ENCODE results near the gene ST3GAL5.
"Not testable (repeated sequence)": the region's sequence is repeated elsewhere in the genome, so short reads cannot be mapped to it uniquely, and the experiment has no call there.

ST3GAL5 gene

DNA sequence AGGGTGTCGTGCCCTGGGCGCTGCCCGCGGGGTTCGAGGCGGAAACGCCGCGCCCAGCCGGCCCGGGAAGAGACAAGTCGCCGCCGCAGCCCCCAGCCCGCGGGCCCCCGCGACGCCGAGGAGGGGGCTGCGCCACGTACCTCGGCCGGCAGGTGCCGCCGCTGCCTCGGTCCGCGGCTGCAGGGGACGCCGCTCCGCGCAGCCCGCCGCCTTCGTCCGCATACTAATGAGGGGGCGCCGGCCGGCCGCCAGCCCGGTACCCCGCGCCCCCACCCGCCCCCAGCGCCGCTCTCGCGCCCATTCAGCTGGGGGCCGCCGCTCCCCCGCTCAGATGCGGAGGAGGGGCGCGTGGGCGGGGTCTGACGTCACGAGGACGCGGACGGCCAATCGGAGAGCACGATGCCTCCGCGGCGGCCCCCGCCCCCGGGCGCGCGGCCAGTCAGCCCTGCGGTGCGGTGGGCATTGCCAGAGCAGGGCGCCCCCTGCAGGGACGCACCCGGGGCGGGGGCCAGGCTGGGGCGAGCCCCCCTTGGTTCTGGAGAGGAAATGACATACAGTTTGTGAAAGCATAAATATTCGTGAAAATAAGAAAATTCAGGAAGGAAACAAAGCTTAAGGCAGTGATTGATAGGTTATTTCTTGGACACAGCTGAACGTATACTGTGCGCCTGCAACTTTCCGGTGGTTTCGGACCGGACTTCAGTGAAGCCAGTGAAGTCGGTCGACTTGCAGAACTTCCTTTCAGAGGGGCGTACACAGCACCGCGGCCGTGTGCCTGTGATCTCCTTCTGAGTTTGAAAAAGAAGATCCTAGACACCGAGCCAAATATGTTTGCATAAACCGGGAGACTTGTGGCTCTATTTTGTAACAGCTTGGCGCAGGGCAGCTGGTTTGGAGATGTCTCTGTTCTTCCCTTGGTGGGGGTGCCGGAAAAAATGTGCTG lies at the start of gene ST3GAL5:
ST3GAL5 (minus strand) TSS at position 307 of the 943 bp plus-strand sequence; CDS start at position 222, 85 bp downstream.
- Mint-ChIP-seq H3K4me1 (peaks cover 81% of the 10 kb centered on the region), H3K4me3 (peak within 1 kb of the TSS; percentile 91), H3K27me3 (no peaks in the 10 kb centered on the region), H3K36me3 (peaks cover 24% of the 10 kb centered on the region), H3K9me3 (no peaks in the 10 kb centered on the region), H3K27ac (peak within 1 kb of the TSS; percentile 99)
- ATAC-seq, result peak; percentile 95

DNA sequence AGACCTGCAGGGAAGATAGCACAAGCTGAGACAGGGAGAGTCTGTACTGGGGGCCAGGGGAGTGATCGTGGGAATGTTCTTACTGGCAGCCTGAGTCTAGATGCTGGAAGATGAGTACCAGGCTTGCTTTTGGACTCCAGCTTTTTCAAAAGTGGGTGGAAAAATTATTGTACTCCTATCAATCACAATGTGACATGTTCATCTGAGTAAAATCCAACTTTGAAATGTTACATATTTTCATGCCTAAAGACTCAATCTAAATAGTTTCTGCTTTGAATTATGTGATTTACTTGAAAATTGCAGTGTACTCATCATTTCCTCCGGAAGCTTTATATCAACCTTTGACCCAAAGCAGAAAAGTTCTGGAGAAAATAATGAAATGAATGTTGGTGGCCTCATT lies 49.7 kb upstream of the ST3GAL5 start:
- Mint-ChIP-seq H3K27ac (no peak overlapping the region), H3K4me1 (no peaks in the 10 kb centered on the region), H3K27me3 (no peaks in the 10 kb centered on the region), H3K4me3 (no peak overlapping the region), H3K9me3 (peaks cover 16% of the 10 kb centered on the region), H3K36me3 (peaks cover 8% of the 10 kb centered on the region)
- no peak for ATAC-seq

DNA sequence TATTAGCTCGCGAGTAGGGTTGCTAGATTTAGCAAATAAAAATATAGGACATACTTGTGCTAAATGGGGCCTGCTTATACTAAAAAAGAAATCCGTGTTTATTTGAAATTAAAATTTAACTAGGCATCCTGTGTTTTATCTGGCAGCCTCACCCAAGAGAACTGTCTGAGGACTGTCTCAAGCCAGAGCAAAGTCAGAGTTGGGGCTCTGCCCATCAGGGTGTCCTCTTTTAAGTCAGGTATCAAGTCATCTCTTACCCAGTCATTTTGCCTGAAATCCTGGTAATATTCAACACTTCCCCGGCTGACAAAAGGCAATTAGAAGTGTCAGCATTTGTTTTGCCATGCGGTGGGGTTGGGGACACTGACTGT lies 48.3 kb upstream of the ST3GAL5 start:
- Mint-ChIP-seq H3K27me3 (no peaks in the 10 kb centered on the region), H3K36me3 (no peaks in the 10 kb centered on the region), H3K4me1 (peaks cover 6% of the 10 kb centered on the region), H3K4me3 (no peak overlapping the region), H3K27ac (no peak overlapping the region), H3K9me3 (peaks cover 6% of the 10 kb centered on the region)
- ATAC-seq, result no peak

DNA sequence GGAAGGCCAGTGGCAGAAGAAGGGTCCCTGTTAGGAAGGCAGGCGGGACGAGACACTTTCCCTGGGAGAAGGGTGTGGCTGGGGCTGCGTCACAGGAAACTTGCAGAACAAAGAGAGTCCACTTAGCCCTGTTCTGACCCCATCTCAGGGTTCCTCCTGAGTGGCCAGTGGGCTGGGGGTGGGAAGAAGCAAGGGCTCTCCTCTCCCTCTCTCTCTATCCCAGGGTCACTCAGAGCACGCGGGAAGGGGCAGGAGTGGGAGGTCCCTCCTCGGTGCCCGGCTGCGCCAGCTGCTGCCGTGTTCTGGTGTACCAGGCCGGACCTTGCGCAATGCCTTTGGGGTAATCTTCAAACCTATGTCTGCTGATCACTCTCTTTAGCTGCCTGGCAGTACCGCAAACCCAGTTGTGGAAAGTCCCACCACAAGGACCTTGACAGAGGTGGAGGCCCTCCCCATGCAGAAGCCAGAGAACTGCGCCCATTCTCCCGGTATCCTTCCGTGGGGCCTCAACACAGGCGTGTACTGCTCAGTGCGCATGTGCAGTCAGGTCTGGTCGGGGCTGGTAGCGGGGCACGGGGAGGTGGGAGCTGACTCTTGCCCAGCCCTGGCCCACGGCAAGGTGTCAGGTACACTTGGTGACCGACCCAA lies 47.8 kb upstream of the ST3GAL5 start:
- Mint-ChIP-seq H3K36me3 (no peaks in the 10 kb centered on the region), H3K27ac (no peak overlapping the region), H3K4me3 (no peak overlapping the region), H3K4me1 (peaks cover 6% of the 10 kb centered on the region), H3K9me3 (peaks cover 3% of the 10 kb centered on the region), H3K27me3 (no peaks in the 10 kb centered on the region)
- no peak for ATAC-seq

DNA sequence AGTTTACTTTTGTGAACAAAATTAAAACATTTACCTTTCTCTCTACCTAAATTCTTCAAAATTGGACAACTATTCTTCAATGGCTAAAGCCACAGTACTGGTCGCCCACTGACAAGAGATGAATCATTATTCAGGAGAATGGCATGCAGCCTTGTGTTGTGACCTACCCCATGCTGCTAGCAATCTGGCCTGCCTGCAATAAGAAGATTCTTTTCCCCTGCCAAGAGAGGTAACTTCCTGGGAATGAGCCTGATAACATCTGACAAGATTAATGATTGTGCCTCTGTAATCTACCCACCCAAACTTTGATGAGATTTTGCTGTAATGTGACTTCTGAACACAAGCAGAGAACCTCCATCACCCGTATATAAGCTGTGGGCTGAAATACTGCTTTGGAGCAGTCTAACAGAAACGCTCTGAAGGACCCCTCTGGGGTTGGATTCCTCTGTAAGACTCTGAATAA lies 47.0 kb upstream of the ST3GAL5 start:
- Mint-ChIP-seq H3K27me3 (no peaks in the 10 kb centered on the region), H3K27ac (no peak overlapping the region), H3K9me3 (no peaks in the 10 kb centered on the region), H3K4me1 (peaks cover 6% of the 10 kb centered on the region), H3K4me3 (no peak overlapping the region), H3K36me3 (no peaks in the 10 kb centered on the region)
- ATAC-seq, result no peak

DNA sequence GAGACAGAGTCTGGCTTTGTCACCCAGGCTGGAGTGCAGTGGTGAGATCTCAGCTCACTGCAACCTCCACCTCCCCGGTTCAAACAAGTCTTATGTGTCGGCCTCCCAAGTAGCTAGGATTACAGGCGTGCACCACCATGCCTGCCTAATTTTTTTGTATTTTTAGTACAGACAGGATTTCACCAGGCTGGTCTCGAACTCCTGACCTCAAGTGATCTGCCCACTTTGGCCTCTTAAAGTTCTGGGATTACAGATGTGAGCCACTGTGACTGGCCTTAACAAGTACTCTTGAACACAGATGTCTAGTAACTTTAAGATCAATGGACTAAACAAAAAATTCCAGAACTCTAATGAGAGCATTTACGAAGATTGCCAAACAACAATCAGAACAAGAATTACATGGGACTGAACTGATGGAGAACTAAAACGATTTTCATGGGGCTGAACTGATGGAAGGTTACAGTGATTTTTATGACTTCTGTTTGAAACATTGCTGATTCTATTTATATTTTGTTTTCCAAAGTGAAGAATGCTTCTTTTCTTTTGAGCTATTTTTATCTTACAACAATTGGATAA lies 46.5 kb upstream of the ST3GAL5 start:
- Mint-ChIP-seq H3K36me3 (no peaks in the 10 kb centered on the region), H3K4me1 (peaks cover 6% of the 10 kb centered on the region), H3K4me3 (no peak overlapping the region), H3K9me3 (no peaks in the 10 kb centered on the region), H3K27me3 (no peaks in the 10 kb centered on the region), H3K27ac (no peak overlapping the region)
- ATAC-seq, result no peak

DNA sequence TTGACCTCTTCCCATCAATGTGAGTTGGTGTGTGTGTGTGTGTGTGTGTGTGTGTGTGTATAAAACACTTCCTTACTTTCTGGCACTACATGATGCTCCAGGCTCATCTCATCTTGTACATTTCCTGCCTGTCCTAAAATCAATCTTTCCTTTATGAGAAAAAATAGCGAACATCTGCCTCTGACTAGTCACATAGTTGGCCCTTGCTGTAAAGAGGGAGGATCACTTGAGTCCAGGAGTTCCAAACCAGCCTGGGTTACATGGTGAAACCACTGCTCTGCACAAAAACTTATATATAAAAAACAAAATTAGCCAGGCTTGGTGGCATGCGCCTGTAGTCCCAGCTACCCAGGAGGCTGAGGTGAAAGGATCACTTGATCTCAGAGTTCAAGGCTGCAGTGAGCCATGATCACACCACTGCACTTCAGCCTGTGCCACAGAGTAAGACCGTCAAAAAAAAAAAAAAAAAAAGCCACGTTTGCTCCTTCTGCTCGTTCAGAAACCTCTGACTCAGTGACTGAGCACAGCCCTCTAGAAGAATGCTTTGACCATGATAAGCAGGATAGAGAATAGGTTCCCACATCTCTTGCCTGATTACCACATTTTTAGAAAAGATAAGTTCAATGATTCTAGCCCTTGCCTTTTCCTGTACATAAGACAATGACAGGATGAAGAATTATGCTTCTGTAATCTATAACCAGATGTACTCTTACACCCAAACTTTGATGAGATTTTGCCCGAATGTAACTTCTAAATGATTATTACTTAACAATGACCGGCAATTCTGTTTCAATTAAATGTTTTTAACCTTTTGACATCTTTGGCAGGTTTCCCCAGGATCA lies 45.2 kb upstream of the ST3GAL5 start:
- Mint-ChIP-seq H3K4me3 (no peak overlapping the region), H3K27me3 (no peaks in the 10 kb centered on the region), H3K4me1 (peaks cover 6% of the 10 kb centered on the region), H3K9me3 (no peaks in the 10 kb centered on the region), H3K27ac (no peak overlapping the region), H3K36me3 (no peaks in the 10 kb centered on the region)
- no peak for ATAC-seq

DNA sequence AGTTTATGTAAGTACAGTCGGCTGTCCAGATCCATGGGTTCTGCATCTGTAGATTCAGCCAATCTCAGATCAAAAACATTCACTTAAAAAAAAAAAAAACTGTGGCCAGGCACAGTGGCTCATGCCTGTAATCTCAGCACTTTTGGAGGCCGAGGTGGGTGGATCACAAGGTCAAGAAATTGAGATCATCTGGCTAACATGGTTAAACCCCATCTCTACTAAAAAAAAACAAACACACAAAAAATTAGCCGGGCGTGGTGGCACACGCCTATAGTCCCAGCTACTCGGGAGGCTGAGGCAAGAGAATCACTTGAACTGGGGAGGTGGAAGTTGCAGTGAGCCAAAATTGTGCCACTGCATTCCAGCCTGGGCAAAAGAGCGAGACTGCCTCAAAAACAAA lies 42.4 kb upstream of the ST3GAL5 start:
- H3K27me3 Mint-ChIP-seq, H3K9me3 Mint-ChIP-seq, H3K4me1 Mint-ChIP-seq, H3K4me3 Mint-ChIP-seq, ATAC-seq, H3K36me3 Mint-ChIP-seq, H3K27ac Mint-ChIP-seq: not testable (repeated sequence)

DNA sequence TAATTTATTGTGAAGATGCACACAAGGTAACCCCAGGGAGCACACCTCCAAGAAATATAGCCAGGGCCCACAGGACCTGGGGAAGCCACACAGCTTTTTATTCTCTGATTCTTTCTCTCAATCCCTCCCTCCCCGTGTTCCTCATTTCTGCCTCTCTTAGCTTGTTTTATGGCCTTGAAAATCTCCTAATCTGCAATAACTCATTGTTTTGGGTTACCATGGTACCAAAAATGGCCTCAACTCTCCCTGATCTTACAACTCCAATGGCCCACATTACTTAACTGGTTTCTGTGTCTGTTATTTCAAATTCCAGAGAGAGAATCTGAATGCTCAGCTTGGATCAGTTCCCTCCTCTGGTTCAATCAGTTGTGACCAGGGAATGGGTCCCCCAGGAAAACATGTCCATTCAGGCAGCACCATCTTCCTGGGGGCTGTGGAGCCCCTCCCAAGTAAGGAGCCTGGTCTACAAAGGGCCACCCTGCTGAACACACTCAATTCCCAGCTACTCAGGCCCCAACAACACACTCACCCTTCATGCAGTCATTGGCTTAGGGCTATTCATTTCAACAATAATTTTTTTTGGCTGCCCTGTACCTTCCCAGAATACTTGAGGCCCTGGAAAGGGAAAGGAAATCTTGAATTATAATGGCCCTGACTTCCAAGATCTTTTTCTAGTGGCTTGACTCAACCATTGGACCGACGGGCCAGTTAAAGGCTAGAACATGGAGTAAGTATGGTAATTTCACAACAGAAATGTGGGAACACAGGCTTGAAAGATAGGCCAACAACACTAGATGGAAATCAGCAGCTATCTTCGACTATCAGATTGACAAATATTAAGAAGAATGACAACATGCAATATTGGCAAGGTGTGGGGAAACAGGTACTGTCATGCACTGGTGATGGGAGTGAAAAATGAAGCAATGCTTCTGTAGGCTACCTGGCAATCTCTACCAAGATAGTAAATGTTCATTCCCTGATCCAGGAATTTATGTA lies 41.6 kb upstream of the ST3GAL5 start:
- Mint-ChIP-seq H3K9me3 (no peaks in the 10 kb centered on the region), H3K36me3 (no peaks in the 10 kb centered on the region), H3K27me3 (no peaks in the 10 kb centered on the region), H3K4me1 (peaks cover 6% of the 10 kb centered on the region), H3K27ac (no peak overlapping the region), H3K4me3 (no peak overlapping the region)
- no peak for ATAC-seq

DNA sequence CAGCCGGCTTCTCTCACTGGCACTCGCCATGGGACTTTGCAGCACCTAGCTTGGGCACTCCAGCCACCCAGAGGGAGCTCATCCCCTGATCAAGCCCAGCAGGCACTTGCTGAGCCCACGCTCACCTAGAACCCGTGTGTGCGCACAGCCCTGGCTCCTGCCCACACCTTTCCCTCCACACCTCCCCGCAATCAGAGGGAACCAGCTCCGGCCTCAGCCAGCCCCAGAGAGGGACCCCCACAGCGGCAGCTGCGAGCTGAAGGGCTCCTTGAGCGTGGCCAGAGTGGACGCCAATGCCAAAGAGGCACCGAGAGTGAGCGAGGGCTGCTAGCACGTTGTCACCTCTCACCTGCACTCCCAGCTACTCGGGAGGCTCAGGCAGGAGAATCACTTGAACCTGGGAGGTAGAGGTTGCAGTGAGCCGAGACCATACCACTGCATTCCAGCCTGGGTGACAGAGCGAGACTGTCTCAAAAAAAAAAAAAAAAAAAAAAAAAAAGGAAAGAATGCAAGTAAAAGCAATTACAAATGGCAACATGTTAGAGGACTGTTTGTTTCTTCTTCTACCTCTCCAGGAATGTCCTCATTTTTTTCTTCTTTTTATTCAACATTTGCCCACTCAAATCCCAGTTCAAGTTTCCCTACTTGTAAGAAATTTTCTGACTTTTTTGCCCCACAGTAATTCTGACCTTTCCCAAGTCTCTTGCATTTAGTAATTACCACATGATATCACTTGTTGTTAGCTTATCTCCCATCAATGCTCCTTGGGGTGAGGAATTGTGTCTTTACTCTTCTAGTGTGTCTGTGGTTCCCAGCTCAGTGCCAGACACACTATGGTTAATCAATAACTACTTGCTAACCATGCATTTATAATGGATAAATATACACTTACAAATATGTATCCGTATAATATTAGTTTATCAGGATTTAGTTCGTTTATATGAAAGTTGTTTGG lies 40.6 kb upstream of the ST3GAL5 start:
- Mint-ChIP-seq H3K9me3 (no peaks in the 10 kb centered on the region), H3K27ac (no peak overlapping the region), H3K27me3 (no peaks in the 10 kb centered on the region), H3K4me3 (no peak overlapping the region), H3K4me1 (peaks cover 12% of the 10 kb centered on the region), H3K36me3 (no peaks in the 10 kb centered on the region)
- no peak for ATAC-seq

DNA sequence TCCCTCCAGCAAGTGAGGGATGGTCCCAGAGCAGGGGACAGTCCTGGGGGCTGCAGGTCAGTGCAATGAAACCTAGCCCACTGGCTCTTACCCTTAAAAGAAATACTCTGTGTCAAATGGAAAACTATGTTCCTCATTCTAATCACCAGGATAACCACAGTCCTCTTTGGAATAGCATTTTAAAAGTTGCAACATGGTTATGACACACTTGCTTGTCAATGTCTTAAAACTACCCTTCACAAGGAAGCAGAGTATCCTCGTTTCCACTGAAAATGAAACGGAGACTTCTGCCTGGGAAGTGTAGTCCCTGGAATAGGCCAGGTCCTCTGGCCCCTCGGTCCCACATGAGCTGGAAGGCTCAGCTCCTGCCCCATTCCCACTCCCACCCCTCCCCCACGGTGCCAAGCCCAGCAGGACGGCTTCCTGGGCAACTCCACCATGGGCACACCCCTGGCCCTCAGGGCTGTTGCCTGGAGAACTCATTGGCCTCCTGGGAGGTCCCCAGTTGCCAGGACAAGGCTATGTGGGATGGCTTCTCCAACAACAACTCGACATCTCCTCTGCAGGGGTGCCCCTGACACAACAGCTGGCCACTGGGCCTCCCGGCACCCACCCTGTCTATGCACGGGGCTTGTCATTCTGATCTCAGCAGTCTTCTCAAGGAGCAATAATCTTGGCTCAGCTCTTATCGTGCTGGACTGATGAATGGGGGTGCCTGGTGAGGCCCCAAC lies 38.3 kb upstream of the ST3GAL5 start:
- no peaks in the 10 kb centered on the region for H3K36me3 Mint-ChIP-seq
- H3K27me3 Mint-ChIP-seq, result no peaks in the 10 kb centered on the region
- H3K27ac Mint-ChIP-seq, result no peak overlapping the region
- H3K4me3 Mint-ChIP-seq, result no peak overlapping the region
- H3K4me1 Mint-ChIP-seq, result peaks cover 6% of the 10 kb centered on the region
- ATAC-seq, result no peak
- H3K9me3 Mint-ChIP-seq, result no peaks in the 10 kb centered on the region

DNA sequence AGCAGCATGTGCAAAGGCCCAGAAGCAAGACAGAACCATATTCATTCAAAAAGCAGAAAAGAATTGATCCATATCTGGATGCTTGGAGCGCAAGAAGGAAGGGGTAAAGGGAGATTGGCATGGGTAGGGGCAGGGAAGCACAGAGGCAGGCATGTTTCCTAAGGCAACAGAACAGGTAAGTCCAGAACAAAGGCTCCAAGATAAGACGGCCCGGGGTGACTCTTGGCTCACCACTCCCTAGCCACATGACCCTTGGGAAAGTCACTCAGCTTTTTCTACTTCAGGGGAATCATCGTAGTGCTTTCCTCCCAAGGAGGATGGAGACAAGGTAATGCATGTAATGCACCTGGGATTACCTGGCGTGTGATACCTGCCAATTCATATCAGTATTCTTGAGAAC lies 37.7 kb upstream of the ST3GAL5 start:
- Mint-ChIP-seq H3K36me3 (no peaks in the 10 kb centered on the region), H3K4me1 (peaks cover 6% of the 10 kb centered on the region), H3K9me3 (no peaks in the 10 kb centered on the region), H3K4me3 (no peak overlapping the region), H3K27me3 (no peaks in the 10 kb centered on the region), H3K27ac (no peak overlapping the region)
- ATAC-seq, result no peak

DNA sequence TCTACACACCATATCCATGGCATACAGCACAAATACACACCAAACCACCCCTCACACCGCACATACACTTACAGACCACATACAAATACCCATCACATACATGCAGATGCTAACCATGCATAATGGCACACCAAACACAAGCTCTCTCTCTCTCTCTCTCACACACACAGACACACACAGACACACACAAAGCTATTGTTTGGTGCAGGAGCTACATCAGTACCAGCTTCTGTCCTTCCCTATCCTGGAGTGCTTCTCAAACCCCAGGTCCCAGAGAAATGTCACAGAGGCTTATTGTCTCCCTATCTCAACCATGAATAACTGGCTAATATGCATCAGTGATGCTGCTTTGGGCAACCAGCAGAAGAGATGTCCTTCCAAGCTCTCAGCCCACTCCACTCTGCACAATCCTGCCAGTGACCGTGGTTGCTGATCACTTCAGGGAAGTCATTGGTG lies 36.5 kb upstream of the ST3GAL5 start:
- no peaks in the 10 kb centered on the region for H3K9me3 Mint-ChIP-seq
- H3K36me3 Mint-ChIP-seq, result no peaks in the 10 kb centered on the region
- no peak for ATAC-seq
- H3K27me3 Mint-ChIP-seq, result no peaks in the 10 kb centered on the region
- no peak overlapping the region for H3K4me3 Mint-ChIP-seq
- peaks cover 6% of the 10 kb centered on the region for H3K4me1 Mint-ChIP-seq
- H3K27ac Mint-ChIP-seq, result no peak overlapping the region
